ENCODE measurements around the gene HFM1. TPM values are rescaled to one million over a fixed set of nuclear protein-coding genes. Genes with fewer than 3 reads are reported as not detected.
"Not testable (repeated sequence)": the region's sequence is repeated elsewhere in the genome, so short reads cannot be mapped to it uniquely, and the experiment has no call there.

HFM1 gene
- total RNA-seq, 1 donor from 2014 or later, result 2.5 TPM

DNA sequence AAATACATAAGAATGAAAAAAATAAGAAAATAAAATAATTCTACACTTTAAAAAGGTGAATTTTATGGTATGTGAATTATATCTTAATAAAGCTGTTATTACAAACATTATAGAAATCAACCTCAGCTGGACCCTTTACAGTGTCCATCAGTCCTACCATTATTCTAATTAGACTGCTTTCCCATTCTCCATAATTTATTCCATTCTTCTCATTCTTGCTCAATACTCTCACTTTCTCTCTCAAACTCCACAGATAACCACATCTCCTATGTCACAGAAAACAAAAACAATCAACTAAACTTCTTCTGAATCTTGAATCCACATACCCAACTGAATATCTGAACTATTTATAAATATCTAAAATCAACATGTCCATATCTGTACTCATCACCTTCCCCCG, 11.6 kb downstream of the HFM1 start:
- Mint-ChIP-seq H3K27ac (ENCODE audit: unreplicated experiment) (no peak overlapping the region), H3K4me1 (ENCODE audit: unreplicated experiment) (no peaks in the 10 kb centered on the region), H3K27me3 (ENCODE audit: unreplicated experiment) (no peaks in the 10 kb centered on the region), H3K9me3 (ENCODE audit: unreplicated experiment) (no peaks in the 10 kb centered on the region), H3K4me3 (ENCODE audit: unreplicated experiment) (no peak overlapping the region), H3K36me3 (ENCODE audit: low read depth, unreplicated experiment) (no peaks in the 10 kb centered on the region)
- no peak for DNase-seq (ENCODE audit: low spot score)
- TF ChIP-seq, protein P1, sequence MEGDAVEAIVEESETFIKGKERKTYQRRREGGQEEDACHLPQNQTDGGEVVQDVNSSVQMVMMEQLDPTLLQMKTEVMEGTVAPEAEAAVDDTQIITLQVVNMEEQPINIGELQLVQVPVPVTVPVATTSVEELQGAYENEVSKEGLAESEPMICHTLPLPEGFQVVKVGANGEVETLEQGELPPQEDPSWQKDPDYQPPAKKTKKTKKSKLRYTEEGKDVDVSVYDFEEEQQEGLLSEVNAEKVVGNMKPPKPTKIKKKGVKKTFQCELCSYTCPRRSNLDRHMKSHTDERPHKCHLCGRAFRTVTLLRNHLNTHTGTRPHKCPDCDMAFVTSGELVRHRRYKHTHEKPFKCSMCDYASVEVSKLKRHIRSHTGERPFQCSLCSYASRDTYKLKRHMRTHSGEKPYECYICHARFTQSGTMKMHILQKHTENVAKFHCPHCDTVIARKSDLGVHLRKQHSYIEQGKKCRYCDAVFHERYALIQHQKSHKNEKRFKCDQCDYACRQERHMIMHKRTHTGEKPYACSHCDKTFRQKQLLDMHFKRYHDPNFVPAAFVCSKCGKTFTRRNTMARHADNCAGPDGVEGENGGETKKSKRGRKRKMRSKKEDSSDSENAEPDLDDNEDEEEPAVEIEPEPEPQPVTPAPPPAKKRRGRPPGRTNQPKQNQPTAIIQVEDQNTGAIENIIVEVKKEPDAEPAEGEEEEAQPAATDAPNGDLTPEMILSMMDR (IDR thresholded peaks at IDR 0.05; ENCODE audit: unreplicated experiment), result no peak

- TF ChIP-seq, protein P1 (IDR thresholded peaks at IDR 0.05; ENCODE audit: unreplicated experiment), result no peak
- Mint-ChIP-seq H3K4me1 (ENCODE audit: unreplicated experiment) (no peaks in the 10 kb centered on the region), H3K4me3 (ENCODE audit: unreplicated experiment) (no peak overlapping the region), H3K9me3 (ENCODE audit: unreplicated experiment) (no peaks in the 10 kb centered on the region), H3K27me3 (ENCODE audit: unreplicated experiment) (no peaks in the 10 kb centered on the region), H3K36me3 (ENCODE audit: low read depth, unreplicated experiment) (no peaks in the 10 kb centered on the region), H3K27ac (ENCODE audit: unreplicated experiment) (no peak overlapping the region)
- no peak for DNase-seq (ENCODE audit: low spot score)
These were observed 18.5 kb downstream of the HFM1 start for GRCh38 chr1:91386109-91386508.

- DNase-seq (ENCODE audit: low spot score), result no peak
- TF ChIP-seq, protein P1 (IDR thresholded peaks at IDR 0.05; ENCODE audit: unreplicated experiment), result no peak
- no peaks in the 10 kb centered on the region for H3K36me3 Mint-ChIP-seq (ENCODE audit: low read depth, unreplicated experiment)
- H3K27ac Mint-ChIP-seq (ENCODE audit: unreplicated experiment), result no peak overlapping the region
- no peaks in the 10 kb centered on the region for H3K4me1 Mint-ChIP-seq (ENCODE audit: unreplicated experiment)
- no peaks in the 10 kb centered on the region for H3K27me3 Mint-ChIP-seq (ENCODE audit: unreplicated experiment)
- H3K4me3 Mint-ChIP-seq (ENCODE audit: unreplicated experiment), result no peak overlapping the region
- H3K9me3 Mint-ChIP-seq (ENCODE audit: unreplicated experiment), result no peaks in the 10 kb centered on the region
These were observed 21.2 kb downstream of the HFM1 start for GRCh38 chr1:91383456-91383855.

DNA sequence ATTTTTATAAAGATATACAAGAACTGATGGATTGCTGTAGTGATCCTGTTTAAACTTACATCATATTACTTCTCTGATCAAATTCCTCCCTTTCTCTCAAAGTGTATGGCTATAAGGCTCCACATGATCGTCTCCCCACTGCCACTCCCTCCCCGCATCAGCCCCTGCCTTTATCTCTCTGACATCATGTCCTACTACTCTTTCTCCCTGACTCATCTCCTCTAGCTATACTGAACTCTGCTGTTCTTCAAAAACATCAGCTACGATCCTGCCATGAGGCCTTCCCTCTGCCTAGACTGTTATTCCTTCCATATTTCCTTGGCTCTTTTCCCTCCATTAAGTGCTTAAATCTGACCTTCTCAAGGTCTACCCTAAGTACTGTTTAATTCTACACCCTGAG, 22.8 kb downstream of the HFM1 start:
- H3K9me3 Mint-ChIP-seq (ENCODE audit: unreplicated experiment), result no peaks in the 10 kb centered on the region
- TF ChIP-seq, protein P1 (IDR thresholded peaks at IDR 0.05; ENCODE audit: unreplicated experiment), result no peak
- H3K4me3 Mint-ChIP-seq (ENCODE audit: unreplicated experiment), result no peak overlapping the region
- DNase-seq (ENCODE audit: low spot score), result no peak
- H3K27me3 Mint-ChIP-seq (ENCODE audit: unreplicated experiment), result no peaks in the 10 kb centered on the region
- H3K36me3 Mint-ChIP-seq (ENCODE audit: low read depth, unreplicated experiment), result no peaks in the 10 kb centered on the region
- no peak overlapping the region for H3K27ac Mint-ChIP-seq (ENCODE audit: unreplicated experiment)
- H3K4me1 Mint-ChIP-seq (ENCODE audit: unreplicated experiment), result no peaks in the 10 kb centered on the region

DNA sequence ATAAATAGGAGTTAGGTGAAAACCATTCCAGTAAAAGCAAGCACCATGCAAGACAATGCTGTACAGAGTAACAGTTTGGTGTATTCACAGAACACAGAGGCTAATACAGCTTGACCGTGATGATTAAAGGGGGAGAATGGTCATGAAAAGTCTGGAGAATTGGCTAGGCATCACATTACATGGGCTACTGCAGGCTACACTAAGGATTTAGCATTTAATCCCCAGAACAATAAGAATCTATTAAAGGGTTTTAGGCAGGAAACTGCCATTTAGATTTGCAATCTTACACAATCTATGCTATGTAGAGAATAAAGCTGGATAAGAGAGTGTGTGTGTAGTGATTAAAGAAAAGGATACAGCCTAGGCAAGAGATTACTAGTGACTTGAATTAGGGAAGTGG, 30.6 kb downstream of the HFM1 start:
- Mint-ChIP-seq H3K4me3 (ENCODE audit: unreplicated experiment) (no peak overlapping the region), H3K9me3 (ENCODE audit: unreplicated experiment) (no peaks in the 10 kb centered on the region), H3K36me3 (ENCODE audit: low read depth, unreplicated experiment) (peaks cover 15% of the 10 kb centered on the region), H3K4me1 (ENCODE audit: unreplicated experiment) (no peaks in the 10 kb centered on the region), H3K27me3 (ENCODE audit: unreplicated experiment) (no peaks in the 10 kb centered on the region), H3K27ac (ENCODE audit: unreplicated experiment) (no peak overlapping the region)
- no peak for DNase-seq (ENCODE audit: low spot score)
- TF ChIP-seq, protein P1 (IDR thresholded peaks at IDR 0.05; ENCODE audit: unreplicated experiment), result no peak

- peaks cover 29% of the 10 kb centered on the region for H3K36me3 Mint-ChIP-seq (ENCODE audit: low read depth, unreplicated experiment)
- not testable (repeated sequence) for H3K9me3 Mint-ChIP-seq (ENCODE audit: unreplicated experiment); H3K4me1 Mint-ChIP-seq (ENCODE audit: unreplicated experiment); DNase-seq (ENCODE audit: low spot score); H3K4me3 Mint-ChIP-seq (ENCODE audit: unreplicated experiment); H3K27me3 Mint-ChIP-seq (ENCODE audit: unreplicated experiment); H3K27ac Mint-ChIP-seq (ENCODE audit: unreplicated experiment)
These were observed 32.4 kb downstream of the HFM1 start for GRCh38 chr1:91372230-91372629.

Data from endothelial cell (in vitro differentiated cells).